Measurements from ENCODE around the gene INF2.

INF2 gene

GRCh38 chr14:104765517-104765916 lies 76.1 kb downstream of the INF2 start:
- no peak for TF ChIP-seq CTCF (IDR thresholded peaks at IDR 0.05; ENCODE audit: low read depth, low read length)
- peaks cover 12% of the 10 kb centered on the region for H3K4me1 ChIP-seq
- peaks cover 1% of the 10 kb centered on the region; the same call in 1 of the 2 replicates for H3K36me3 ChIP-seq
- H3K27me3 ChIP-seq = no peaks in the 10 kb centered on the region
- H3K4me3 ChIP-seq (ENCODE audit: low read depth, low read length) = no peak overlapping the region
- no peaks in the 10 kb centered on the region for H3K9me3 ChIP-seq
- no peak for DNase-seq

- no peak for DNase-seq
- no peak for TF ChIP-seq CTCF (IDR thresholded peaks at IDR 0.05; ENCODE audit: low read depth, low read length)
- Histone ChIP-seq H3K4me1 (peaks cover 12% of the 10 kb centered on the region), H3K27me3 (no peaks in the 10 kb centered on the region), H3K4me3 (ENCODE audit: low read depth, low read length) (no peak overlapping the region), H3K36me3 (peaks cover 10% of the 10 kb centered on the region), H3K9me3 (no peaks in the 10 kb centered on the region)
Observed at GRCh38 chr14:104766256-104766862, 76.9 kb downstream of the INF2 start.

GRCh38 chr14:104766863-104767633 lies 77.6 kb downstream of the INF2 start:
- no peak for DNase-seq
- Histone ChIP-seq H3K9me3 (no peaks in the 10 kb centered on the region), H3K36me3 (peaks cover 16% of the 10 kb centered on the region), H3K4me3 (ENCODE audit: low read depth, low read length) (no peak overlapping the region), H3K27me3 (no peaks in the 10 kb centered on the region), H3K4me1 (peaks cover 12% of the 10 kb centered on the region)
- TF ChIP-seq CTCF (IDR thresholded peaks at IDR 0.05; ENCODE audit: low read depth, low read length) = no peak

- H3K27me3 ChIP-seq = no peaks in the 10 kb centered on the region
- H3K9me3 ChIP-seq = no peaks in the 10 kb centered on the region
- no peak for DNase-seq
- peaks cover 22% of the 10 kb centered on the region for H3K36me3 ChIP-seq
- no peak overlapping the region for H3K4me3 ChIP-seq (ENCODE audit: low read depth, low read length)
- peaks cover 12% of the 10 kb centered on the region for H3K4me1 ChIP-seq
- TF ChIP-seq CTCF (IDR thresholded peaks at IDR 0.05; ENCODE audit: low read depth, low read length) = no peak
Observed at GRCh38 chr14:104767634-104767918, 78.2 kb downstream of the INF2 start.

- peak; percentile 76 for TF ChIP-seq CTCF (IDR thresholded peaks at IDR 0.05; ENCODE audit: low read depth, low read length)
- H3K4me1 ChIP-seq = peaks cover 12% of the 10 kb centered on the region
- H3K4me3 ChIP-seq (ENCODE audit: low read depth, low read length) = no peak overlapping the region
- H3K9me3 ChIP-seq = no peaks in the 10 kb centered on the region
- no peaks in the 10 kb centered on the region for H3K27me3 ChIP-seq
- peak; percentile 91 for DNase-seq
- H3K36me3 ChIP-seq = peaks cover 29% of the 10 kb centered on the region
Observed at GRCh38 chr14:104768437-104769323, 79.3 kb downstream of the INF2 start.

All from BE2C (cell line).